NCI-H2107 treated with DMSO at 0.1 percent for 48 hours (cell line): Measurements from ENCODE around the gene IL34.
"Not testable (repeated sequence)": the region's sequence is repeated elsewhere in the genome, so short reads cannot be mapped to it uniquely, and the experiment has no call there.

Experiments used
- DNase-seq: peaks from one replicate; lab custom pipeline; 2025; ENCODE audit not compliant: unreplicated experiment; lab: John Stamatoyannopoulos, UW

The IL34 gene

DNA sequence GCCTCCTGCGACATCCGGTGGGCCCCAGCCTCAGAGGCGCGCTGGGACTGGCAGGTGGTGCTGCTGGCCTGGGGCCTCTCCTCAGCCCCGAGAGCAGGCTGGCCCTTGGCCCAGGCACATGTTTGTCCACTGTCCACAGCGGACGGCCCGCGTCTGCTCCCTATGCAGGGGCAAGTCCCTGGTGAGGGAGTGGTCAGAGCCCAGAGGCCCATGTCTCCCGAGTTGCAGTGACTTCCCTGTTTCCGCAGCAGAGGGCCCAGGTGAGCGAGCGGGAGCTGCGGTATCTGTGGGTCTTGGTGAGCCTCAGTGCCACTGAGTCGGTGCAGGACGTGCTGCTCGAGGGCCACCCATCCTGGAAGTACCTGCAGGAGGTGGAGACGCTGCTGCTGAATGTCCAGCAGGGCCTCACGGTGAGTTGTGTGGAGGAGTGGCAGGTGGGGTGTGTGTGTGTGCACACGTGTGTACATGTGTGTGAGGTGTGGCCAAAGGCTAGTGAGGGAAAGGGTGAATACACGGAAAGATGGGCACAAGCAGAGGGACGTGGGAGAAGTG is 10.4 kb downstream of the IL34 start:
- DNase-seq, result no peak

DNA sequence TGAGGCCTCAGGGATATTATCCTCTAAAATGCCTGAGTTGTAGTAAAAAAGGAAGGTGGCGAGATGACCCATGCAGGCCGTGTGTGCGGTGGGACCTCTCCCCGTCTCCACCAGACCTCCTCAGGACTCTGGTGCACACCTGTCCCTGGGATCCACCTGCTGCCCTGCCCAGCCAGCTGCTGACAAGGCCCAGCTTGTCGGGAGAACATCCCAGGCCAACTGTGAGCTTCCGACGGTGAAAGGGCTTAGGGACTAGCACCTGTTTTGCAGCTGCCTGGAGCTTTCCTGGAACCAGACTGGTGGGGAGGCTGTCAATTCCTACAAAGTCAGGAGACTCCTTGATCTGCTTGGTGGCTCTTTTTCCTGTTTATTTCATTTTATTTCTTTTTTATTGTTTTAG is 11.6 kb downstream of the IL34 start:
- peak; percentile 10 for DNase-seq

DNA sequence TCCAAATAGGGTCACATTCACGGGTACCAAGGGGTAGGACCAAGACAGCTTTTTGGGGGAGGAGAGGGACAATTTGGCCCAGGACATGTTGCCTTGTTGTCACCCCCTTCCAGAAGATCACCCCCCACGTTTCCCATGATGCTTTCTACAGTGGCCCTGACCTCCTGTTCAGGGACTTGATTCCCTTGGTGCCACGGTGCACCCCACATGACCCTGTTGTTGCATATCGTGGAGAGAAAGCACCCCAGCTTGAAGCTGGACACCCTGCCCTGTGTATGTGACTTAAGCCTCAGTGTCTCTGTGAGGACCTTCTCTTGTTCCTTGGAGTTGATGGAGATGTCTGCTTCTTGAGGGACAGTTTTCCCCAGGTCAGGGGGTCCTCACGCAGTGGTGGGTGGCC is 12.6 kb downstream of the IL34 start:
- DNase-seq, result no peak

- no peak for DNase-seq
These were observed 13.2 kb downstream of the IL34 start for GRCh38 chr16:70659546-70659945.

DNA sequence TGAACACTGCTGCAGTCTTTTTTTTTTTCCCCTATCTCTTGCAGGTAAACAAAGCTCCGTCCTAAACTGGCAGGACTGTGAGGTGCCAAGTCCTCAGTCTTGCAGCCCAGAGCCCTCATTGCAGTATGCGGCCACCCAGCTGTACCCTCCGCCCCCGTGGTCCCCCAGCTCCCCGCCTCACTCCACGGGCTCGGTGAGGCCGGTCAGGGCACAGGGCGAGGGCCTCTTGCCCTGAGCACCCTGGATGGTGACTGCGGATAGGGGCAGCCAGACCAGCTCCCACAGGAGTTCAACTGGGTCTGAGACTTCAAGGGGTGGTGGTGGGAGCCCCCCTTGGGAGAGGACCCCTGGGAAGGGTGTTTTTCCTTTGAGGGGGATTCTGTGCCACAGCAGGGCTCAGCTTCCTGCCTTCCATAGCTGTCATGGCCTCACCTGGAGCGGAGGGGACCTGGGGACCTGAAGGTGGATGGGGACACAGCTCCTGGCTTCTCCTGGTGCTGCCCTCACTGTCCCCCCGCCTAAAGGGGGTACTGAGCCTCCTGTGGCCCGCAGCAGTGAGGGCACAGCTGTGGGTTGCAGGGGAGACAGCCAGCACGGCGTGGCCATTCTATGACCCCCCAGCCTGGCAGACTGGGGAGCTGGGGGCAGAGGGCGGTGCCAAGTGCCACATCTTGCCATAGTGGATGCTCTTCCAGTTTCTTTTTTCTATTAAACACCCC is 13.8 kb downstream of the IL34 start:
- DNase-seq, result no peak

- DNase-seq, result no peak
These were observed 14.5 kb downstream of the IL34 start for GRCh38 chr16:70660672-70661350.

GRCh38 chr16:70661534-70661917 is 15.2 kb downstream of the IL34 start:
- no peak for DNase-seq

GRCh38 chr16:70661918-70662641 is 15.7 kb downstream of the IL34 start:
- no peak for DNase-seq

- DNase-seq, result no peak
These were observed 16.7 kb downstream of the IL34 start for GRCh38 chr16:70662991-70663523.

DNA sequence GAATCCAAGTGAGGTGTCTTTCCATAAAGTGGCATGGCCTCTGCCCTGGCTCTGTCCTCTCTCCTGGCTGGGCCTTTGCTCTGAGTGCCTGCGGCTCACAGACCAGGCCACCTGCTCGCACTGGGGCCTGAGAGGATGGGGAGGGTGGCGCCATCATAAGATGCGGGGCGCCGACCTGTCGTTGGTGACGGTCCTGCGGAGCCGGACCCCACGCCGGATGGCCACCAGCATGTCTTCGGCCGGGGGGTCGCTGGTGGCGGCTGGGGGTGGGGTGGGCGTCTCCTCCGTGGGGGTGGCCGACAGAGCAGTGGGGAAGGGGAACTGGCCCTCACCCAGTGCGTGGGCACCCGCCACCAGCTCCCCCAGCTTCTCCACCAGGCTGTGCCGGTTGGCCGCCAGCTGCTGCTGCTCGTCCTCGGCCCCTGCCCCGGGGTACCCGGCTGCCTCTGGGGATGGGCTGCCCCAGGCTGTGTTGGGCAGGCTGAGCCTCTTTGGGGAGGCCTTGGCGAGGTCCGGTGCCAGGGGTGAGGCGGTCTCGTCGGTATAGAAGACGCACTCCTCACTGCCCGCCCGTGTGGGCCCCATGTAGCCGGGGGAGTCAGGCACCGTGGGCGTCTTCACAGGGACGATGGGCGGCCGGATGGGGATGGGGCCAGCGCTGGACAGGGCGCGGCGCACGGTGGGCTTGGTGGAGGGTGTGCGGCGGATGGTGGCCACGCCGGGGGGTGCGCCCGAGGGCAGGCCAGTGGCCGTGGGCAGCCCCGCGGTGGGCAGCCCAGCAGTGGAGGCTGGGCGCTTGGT is 17.4 kb downstream of the IL34 start:
- no peak for DNase-seq

DNA sequence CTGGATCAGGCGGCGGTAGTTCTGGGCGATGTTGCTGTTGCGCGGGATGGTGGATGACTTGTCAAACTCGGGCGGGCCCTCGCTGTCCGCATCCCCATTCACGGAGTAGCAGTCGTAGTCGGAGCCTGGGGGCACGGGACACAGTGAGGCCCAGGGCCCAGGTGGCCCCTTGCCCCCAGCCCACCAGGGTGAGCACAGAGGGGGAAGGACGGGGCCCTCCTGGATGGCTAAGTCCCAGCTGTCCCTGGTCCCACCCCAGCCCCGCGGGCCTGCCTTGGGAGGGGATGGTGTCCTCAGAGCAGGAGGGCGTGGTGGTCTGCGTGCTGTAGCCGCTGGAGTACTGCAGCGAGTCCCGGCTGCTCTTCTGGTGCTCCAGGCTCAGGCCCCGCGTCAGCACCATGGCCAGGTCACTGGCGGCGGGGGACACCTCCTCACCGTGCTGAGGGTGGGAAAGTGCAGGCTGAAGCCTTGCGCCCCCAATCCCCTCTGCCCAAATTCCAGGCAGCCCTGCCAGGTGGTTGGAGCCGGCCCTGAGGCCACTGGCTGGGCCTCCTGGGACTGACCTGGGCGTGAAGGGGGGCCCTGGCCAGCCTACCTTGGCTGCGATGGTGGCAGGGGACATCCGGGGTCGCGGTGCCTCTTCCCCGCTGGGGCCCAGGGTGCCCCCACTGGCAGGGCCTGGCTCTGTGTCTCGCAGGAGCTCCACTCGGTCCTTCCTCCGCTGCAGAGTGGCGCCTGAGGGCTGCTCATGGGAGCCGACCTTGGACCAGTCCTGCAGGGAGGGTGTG is 18.2 kb downstream of the IL34 start:
- no peak for DNase-seq

DNA sequence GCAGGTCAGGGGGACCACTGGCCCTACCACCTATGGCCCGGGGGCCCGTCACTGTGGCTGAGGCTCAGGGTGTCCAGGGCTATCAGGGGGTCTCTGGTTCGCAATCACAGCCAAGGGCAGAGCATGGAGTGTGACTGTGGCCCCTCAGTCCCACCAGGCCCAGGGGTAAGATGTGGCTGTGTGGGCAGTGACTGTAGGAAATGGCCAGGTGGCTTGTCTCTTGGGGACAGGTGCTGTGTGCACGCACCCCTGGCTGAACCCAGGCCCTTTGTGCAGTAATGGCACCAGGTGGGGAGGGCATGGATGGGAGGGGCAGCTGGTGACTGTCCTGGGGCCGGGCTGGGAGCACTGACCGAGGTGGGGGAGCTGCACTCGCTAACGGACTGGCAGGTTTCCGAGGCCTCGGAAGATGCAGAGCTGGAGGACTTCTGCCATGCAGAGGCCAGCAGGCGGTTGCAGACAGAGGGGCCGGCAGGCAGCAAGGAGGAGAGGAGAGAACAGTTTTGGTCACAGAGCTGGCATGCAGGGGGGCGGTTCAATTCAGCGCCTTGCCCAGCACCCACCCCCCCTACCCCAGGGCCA is 18.8 kb downstream of the IL34 start:
- no peak for DNase-seq

GRCh38 chr16:70665806-70666735 is 19.7 kb downstream of the IL34 start:
- DNase-seq, result no peak

GRCh38 chr16:70670175-70670574 is 23.8 kb downstream of the IL34 start:
- DNase-seq, result no peak

- DNase-seq, result not testable (repeated sequence)
These were observed 24.6 kb downstream of the IL34 start for GRCh38 chr16:70670938-70671337.

DNA sequence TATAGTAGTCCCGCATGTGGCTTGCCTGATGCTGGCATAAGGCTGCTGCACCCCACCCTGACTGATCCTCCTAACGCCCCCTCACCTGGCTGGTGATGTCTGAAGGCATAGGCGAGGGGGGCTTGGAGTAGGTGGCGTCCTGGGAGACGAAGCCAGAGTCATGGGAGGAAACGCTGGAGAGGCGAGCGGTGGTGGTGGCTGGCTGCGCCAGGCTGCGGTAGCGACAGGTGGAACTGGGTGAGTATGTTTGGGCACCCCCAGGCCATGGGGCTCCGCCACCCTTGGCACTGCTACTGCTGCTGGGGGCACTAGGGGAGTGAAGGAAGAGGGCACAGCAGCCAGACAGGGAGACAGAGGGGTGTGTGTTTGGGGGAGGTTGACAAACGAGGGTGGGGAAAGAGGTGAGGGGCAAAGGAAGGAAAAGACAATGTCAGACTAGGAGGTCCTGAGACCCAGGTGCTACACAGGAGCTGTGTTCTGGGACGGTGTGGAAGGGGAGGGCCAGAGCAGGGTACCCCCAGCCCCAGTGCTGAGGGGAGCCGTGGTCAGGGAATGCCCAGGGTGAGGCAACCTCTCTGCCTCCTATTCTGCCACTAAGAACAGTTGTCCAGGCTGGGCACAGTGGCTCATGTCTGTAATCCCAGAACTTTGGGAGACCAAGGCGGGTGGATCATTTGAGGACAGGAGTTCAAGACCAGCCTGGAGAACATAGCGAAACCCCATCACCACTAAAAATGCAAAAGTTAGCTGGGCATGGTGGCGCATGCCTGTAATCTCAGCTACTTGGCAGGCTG is 28.1 kb downstream of the IL34 start:
- no peak for DNase-seq

DNA sequence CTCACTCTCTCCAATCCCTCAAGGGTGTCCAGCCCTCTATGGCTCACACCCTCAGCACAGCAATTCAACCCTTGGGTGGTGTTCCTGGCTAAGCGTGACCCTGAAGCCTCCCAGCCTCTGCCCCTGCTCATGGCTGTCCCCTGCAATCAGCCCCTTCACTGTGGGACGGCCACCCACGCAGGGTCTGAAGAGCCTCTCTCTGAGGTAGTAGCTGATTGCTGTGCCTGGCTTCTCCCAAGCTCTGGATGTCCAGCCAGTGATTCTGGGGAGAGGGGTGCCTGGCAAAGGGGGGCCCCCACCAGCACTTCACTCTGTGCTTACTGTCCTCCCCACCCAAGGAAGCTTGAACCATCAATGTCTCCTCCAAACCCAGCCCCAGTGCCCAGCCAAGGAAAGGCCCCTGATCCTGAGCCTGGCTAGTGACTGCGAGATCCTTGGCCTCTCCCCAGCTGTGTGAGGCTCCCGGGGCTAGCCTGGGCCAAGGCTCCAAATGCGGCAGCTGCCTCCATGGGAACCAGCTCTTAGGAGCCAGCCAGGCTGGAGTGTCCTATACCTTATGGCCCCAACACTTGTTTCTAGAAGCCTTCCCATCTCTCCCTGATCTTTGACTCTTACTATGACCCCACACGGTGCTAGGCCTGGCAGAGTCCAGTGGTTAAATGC is 29.6 kb downstream of the IL34 start:
- DNase-seq, result no peak
